ENCODE results near the gene SLC35G3.

SLC35G3 gene

DNA sequence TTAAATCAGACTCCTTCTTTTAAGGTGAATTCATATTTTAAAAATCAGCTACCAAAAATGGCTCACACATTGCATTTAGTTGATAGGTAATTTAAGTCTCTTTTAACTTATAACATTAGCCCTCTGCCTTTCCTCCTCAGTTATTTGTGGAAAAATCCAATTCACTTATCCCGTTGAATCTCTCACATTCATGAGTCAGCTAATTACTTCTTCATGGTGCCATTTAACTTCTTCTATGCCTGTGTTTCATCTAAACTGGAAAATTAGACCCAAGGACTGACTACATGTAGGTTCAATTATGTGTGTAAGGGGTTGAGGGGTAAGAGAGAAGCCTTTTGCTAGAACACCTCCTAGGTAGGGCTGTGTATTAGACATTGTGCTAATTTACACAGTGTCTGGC is 30.2 kb upstream of the SLC35G3 start:
- no peak for DNase-seq (ENCODE audit: low read depth)
- no peak overlapping the region for H3K4me3 ChIP-seq (ENCODE audit: low read depth, low read length)
- no peak for TF ChIP-seq CTCF (IDR thresholded peaks at IDR 0.05; ENCODE audit: insufficient read depth, low read depth, low read length, missing control alignments)

DNA sequence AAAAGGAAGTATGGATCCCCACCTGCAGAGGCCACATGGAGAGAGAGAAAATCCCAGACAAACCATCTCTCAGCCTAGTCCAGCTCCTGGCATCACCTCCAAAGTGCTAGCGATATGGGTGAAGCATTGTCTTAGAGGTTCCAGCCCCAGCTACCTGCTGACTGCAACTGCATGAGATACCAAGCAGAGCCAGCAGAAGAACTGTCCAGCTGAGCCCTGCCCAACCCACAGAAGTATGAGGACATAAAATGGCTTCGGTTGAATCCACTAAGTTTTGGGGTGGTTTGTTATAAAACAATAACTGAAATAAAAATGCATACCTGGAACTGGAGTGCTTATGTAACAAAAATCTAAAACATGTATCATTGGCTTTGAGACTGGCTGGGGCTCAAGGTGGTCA is 28.3 kb upstream of the SLC35G3 start:
- no peak for DNase-seq (ENCODE audit: low read depth)
- no peak for TF ChIP-seq CTCF (IDR thresholded peaks at IDR 0.05; ENCODE audit: insufficient read depth, low read depth, low read length, missing control alignments)
- H3K4me3 ChIP-seq (ENCODE audit: low read depth, low read length) = no peak overlapping the region

DNA sequence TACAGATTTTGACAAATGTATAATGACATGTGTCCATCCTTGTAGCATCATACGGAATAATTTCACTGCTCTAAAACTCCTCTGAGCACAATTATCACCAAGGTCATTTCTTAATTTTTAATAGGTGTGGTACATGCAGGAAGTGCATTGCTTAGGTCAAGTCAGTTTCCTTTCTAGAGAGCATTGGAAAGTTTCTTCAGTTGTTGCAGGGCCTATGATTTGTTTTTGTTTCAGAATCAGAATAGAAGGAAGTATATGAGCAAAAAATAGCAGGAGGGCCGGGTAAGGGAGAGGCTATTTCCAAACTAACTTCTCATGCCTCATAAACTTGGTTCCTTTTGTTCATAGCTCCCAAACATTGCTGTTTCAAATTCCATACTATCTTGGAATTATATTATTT is 24.7 kb upstream of the SLC35G3 start:
- no peak overlapping the region for H3K4me3 ChIP-seq (ENCODE audit: low read depth, low read length)
- no peak for TF ChIP-seq CTCF (IDR thresholded peaks at IDR 0.05; ENCODE audit: insufficient read depth, low read depth, low read length, missing control alignments)
- DNase-seq (ENCODE audit: low read depth) = peak; percentile 14

GRCh38 chr17:35217107-35217506 is 22.9 kb upstream of the SLC35G3 start:
- H3K4me3 ChIP-seq (ENCODE audit: low read depth, low read length) = no peak overlapping the region
- no peak for DNase-seq (ENCODE audit: low read depth)
- no peak for TF ChIP-seq CTCF (IDR thresholded peaks at IDR 0.05; ENCODE audit: insufficient read depth, low read depth, low read length, missing control alignments)

- DNase-seq (ENCODE audit: low read depth) = no peak
- TF ChIP-seq CTCF (IDR thresholded peaks at IDR 0.05; ENCODE audit: insufficient read depth, low read depth, low read length, missing control alignments) = no peak
- no peak overlapping the region for H3K4me3 ChIP-seq (ENCODE audit: low read depth, low read length)
Measured at GRCh38 chr17:35214631-35215273, 20.6 kb upstream of the SLC35G3 start.

GRCh38 chr17:35214192-35214591 is 20.0 kb upstream of the SLC35G3 start:
- TF ChIP-seq CTCF (IDR thresholded peaks at IDR 0.05; ENCODE audit: insufficient read depth, low read depth, low read length, missing control alignments) = no peak
- no peak overlapping the region for H3K4me3 ChIP-seq (ENCODE audit: low read depth, low read length)
- no peak for DNase-seq (ENCODE audit: low read depth)

DNA sequence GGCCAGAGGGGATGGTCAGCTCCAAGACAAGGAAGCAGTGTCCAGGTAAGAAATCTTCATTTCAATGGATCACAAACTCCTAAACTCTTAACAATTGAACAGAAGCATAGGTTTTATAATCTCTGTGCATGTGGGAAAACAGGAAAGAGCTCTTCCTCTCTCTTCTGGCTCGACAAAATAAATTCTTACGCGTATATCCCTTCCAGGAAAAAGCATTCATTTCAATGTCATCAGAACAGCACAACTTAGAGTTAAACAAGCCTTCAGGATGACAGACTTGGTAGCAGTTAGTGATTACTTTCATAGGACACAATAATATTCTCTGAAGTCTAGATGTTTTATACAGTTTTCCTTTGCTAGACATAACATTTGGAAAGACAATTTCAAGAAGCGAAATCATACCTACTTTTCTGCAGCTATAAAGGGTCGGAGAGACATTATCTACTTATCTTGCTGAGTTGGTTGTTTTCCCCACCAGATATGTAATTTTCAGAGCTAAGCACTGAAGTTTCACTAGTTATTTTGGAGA is 19.3 kb upstream of the SLC35G3 start:
- DNase-seq (ENCODE audit: low read depth) = no peak
- TF ChIP-seq CTCF (IDR thresholded peaks at IDR 0.05; ENCODE audit: insufficient read depth, low read depth, low read length, missing control alignments) = no peak

More for the DNA sequence above, 19.3 kb upstream of the SLC35G3 start:
- H3K4me3 ChIP-seq (ENCODE audit: low read depth, low read length) = no peak overlapping the region

Measured in GM12865 (cell line).